Small intestine (tissue), 7 donors: ENCODE measurements around the gene POLR1B. TPM values are rescaled to one million over a fixed set of nuclear protein-coding genes. Genes with fewer than 3 reads are reported as not detected.
"Not testable (repeated sequence)": the region's sequence is repeated elsewhere in the genome, so short reads cannot be mapped to it uniquely, and the experiment has no call there.

ENCODE experiments used
- DNase-seq, 2 donors: peaks; one replicate each; pipeline versions ENCODE4 v3.0.0 to v3.0.0-alpha.2; 2013
- FAIRE-seq: peaks from 2 replicates; lab custom pipeline; 2012; peaks lifted over from hg19 to GRCh38; lab: Jason Lieb, UNC
- H3K27ac ChIP-seq, 3 donors: one replicate each; pipeline ENCODE4 v1.5.1; 2013; ENCODE audit warnings: low read length in 2 of 3, mild to moderate bottlenecking in 2 of 3, control low read depth in 1 of 3, inconsistent platforms in 1 of 3, low read depth in 1 of 3, moderate library complexity in 1 of 3
- H3K27me3 ChIP-seq, 3 donors: one replicate each; pipeline ENCODE4 v1.6.1; 2013; ENCODE audit warnings: low read length in 3 of 3, inconsistent platforms in 1 of 3; ENCODE audit not compliant: control insufficient read depth in 3 of 3, insufficient read depth in 3 of 3
- H3K36me3 ChIP-seq, 3 donors: one replicate each; pipeline ENCODE4 v1.6.1; 2013; ENCODE audit warnings: low read length in 3 of 3, inconsistent platforms in 1 of 3, low read depth in 1 of 3, mild to moderate bottlenecking in 1 of 3, moderate library complexity in 1 of 3; ENCODE audit not compliant: control insufficient read depth in 3 of 3, insufficient read depth in 2 of 3
- H3K4me1 ChIP-seq, 3 donors: one replicate each; pipeline ENCODE4 v1.6.1; 2013; ENCODE audit warnings: low read length in 2 of 3, inconsistent platforms in 1 of 3, low read depth in 1 of 3, mild to moderate bottlenecking in 1 of 3, moderate library complexity in 1 of 3; ENCODE audit not compliant: control insufficient read depth in 3 of 3, insufficient read depth in 2 of 3
- H3K4me3 ChIP-seq, 3 donors: one replicate each; pipeline ENCODE4 v1.5.1; 2013; ENCODE audit warnings: low read length in 3 of 3, control low read depth in 1 of 3, inconsistent platforms in 1 of 3, low read depth in 1 of 3, mild to moderate bottlenecking in 1 of 3, moderate library complexity in 1 of 3
- H3K9me3 ChIP-seq, 2 donors: one replicate each; pipeline ENCODE4 v1.6.1; 2013; ENCODE audit warnings: low read depth in 1 of 2, low read length in 1 of 2; ENCODE audit not compliant: control insufficient read depth in 2 of 2, insufficient read depth in 1 of 2
- WGBS, 3 donors: extraction: QIAGEN DNeasy Blood & Tissue Kit; methylation state at CpG; one replicate each; pipeline ENCODE4 v1.1.7; 2013; 5-methylcytosine and 5-hydroxymethylcytosine counted together
- polyA plus RNA-seq, 4 donors: library from polyadenylated mRNA; stranded (reverse) in 3 of 4; unstranded in 1 of 4; fragments of 200-250 nt in 3 of 4; fragments of 120-200 nt in 1 of 4; gene quantifications; one replicate each; pipeline versions ENCODE4 v1.2.1 to v1.2.3, GENCODE V29; 2013
- donor health status: healthy with polysubstance abuse.
- donor health status: control.
- donor health status: control.
- donor health status: Bipolar disorder and iron deficiency.
- donor health status: healthy.

Gene POLR1B
- polyA plus RNA-seq, 4 donors, result 3.8 to 21.8 (median 6.0) TPM

DNA sequence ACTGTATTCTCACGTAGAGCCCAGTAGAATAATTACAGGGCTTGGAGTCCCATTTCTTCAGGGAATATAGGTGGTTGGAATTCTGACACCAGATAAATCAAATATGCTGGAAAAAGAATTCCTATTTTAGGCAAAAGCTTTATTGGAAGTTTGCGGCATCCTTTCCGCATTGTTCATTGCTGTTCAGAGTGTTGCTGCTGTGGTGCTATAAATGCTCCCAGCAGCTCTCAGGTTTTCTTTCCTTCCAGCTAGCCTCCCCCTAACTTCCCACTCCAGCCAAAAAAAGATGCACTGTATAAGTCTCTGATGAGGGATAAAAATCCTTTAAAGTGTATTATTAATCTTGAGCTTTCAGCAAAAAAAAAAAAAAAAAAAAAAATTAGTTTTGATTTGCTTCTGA is 25.5 kb upstream of the POLR1B start:
- Histone ChIP-seq H3K9me3 (no peaks in the 10 kb centered on the region), H3K27ac (no peak overlapping the region), H3K4me1 (no peaks in the 10 kb centered on the region), H3K36me3 (peaks cover 0 to 20% (median 0%) of the 10 kb centered on the region in 3 donors), H3K27me3 (no peaks in the 10 kb centered on the region), H3K4me3 (no peak overlapping the region)
- no peak for DNase-seq
- 95 to 99% (median 97%) methylated on average over 3 of the region's 3 CpGs for whole genome bisulfite sequencing, 3 donors
- no peak for FAIRE-seq

DNA sequence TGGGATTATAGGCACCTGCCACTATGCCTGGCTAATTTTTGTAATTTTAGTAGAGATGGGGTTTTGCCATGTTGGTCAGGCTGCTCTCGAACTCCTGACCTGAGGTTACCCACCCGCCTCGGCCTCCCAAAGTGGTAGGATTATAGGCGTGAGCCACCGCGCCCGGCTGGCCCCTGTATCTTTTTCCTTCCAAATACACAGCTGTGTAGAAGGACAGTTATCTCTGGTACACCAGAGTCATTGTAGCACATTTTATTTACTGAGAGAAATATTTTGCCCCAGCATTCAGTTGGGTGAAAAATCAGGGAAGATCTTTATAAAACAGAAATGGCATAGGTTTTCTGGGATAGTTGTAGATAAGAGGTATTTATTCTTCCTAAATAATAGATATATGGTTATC is 23.5 kb upstream of the POLR1B start:
- H3K27ac ChIP-seq, result no peak overlapping the region
- no peak overlapping the region for H3K4me3 ChIP-seq
- DNase-seq, result no peak
- peaks cover 0 to 33% (median 0%) of the 10 kb centered on the region in 3 donors for H3K36me3 ChIP-seq
- no peaks in the 10 kb centered on the region for H3K9me3 ChIP-seq
- H3K27me3 ChIP-seq, result no peaks in the 10 kb centered on the region
- FAIRE-seq, result no peak
- 86 to 93% (median 91%) methylated on average over 7 of the region's 7 CpGs for WGBS, 3 donors
- no peaks in the 10 kb centered on the region for H3K4me1 ChIP-seq

DNA sequence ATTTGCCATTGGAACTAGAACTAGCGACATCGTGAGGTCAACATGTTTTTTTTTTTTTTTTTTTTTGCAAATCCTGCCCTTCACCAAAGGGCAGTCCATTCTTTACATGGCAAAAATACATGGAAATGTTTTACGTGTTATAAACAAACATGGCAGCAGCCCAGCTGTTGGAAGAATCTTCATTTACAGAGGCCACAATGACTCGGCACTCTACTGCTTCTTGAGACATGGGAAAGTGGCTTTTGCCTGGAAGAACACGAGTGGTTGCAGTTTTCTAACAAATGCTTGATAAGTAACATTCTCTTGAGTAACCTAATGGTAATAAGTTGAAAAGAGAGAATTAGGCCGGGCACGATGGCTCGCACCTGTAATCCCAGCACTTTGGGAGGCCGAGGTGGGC is 22.8 kb upstream of the POLR1B start:
- WGBS, 3 donors, result 88 to 95% (median 91%) methylated on average over 9 of the region's 9 CpGs
- no peak for FAIRE-seq
- no peak for DNase-seq
- H3K4me3 ChIP-seq, result no peak overlapping the region
- H3K27me3 ChIP-seq, result no peaks in the 10 kb centered on the region
- H3K9me3 ChIP-seq, result no peaks in the 10 kb centered on the region
- H3K4me1 ChIP-seq, result no peaks in the 10 kb centered on the region
- peaks cover 0 to 30% (median 0%) of the 10 kb centered on the region in 3 donors for H3K36me3 ChIP-seq
- no peak overlapping the region for H3K27ac ChIP-seq

DNA sequence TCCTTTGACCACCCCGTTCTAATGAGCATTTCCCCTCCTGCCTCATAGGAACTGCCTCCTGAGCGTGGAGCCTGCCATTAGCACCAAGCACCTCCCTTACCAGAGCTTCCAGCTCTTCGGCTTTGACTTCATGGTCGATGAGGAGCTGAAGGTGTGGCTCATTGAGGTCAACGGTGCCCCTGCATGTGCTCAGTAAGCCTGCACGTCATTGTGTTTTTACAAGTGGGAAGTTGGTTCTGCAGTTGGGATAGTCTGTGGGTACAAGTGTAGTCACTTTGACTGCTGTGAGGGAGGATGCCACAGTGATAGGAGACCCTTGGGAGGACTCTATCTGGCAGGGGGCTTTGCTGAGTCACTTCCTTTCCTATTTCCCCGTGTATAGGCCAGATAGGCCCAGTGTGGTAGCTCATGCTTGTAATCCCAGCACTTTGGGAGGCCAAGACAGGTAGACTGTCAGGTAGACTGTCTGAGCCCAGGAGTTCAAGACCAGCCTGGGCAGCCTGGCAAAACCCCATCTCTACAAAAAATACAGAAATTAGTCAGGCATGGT is 22.0 kb upstream of the POLR1B start:
- WGBS, 3 donors, result 88 to 94% (median 92%) methylated on average over 7 of the region's 7 CpGs
- no peak overlapping the region for H3K27ac ChIP-seq
- H3K36me3 ChIP-seq, result peaks cover 0 to 30% (median 0%) of the 10 kb centered on the region in 3 donors
- no peak for DNase-seq
- no peaks in the 10 kb centered on the region for H3K4me1 ChIP-seq
- no peaks in the 10 kb centered on the region for H3K9me3 ChIP-seq
- H3K27me3 ChIP-seq, result no peaks in the 10 kb centered on the region
- no peak for FAIRE-seq
- no peak overlapping the region for H3K4me3 ChIP-seq

DNA sequence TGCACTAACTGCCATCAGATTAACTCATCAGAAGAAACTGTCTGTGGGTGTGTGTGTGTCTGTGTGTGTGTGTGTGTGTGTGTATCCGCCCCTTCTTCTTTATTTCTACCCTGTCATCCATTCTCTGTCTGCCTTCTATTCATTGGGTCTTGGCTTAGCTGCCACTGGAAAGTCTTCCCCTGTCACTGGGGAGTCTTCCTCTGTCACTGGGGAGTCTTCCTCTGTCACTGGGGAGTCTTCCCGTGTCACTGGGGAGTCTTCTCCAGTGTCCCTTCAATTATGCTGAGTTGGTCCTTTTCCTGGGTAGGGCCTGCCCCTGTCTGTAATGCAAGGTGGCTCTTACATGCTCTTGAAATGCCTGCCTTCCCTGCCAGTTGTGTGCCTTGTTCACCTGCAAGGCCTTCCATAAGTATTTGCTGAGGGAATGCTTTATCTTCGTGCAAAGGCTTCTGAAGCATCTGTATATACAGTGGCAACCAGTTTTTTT is 18.9 kb upstream of the POLR1B start:
- H3K9me3 ChIP-seq, result no peaks in the 10 kb centered on the region
- H3K4me1 ChIP-seq, result no peaks in the 10 kb centered on the region
- peaks cover 0 to 23% (median 0%) of the 10 kb centered on the region in 3 donors for H3K36me3 ChIP-seq
- H3K27ac ChIP-seq, result no peak overlapping the region
- DNase-seq, result no peak
- H3K27me3 ChIP-seq, result no peaks in the 10 kb centered on the region
- no peak for FAIRE-seq
- WGBS, 3 donors, result 89 to 97% (median 95%) methylated on average over 3 of the region's 3 CpGs
- H3K4me3 ChIP-seq, result no peak overlapping the region

DNA sequence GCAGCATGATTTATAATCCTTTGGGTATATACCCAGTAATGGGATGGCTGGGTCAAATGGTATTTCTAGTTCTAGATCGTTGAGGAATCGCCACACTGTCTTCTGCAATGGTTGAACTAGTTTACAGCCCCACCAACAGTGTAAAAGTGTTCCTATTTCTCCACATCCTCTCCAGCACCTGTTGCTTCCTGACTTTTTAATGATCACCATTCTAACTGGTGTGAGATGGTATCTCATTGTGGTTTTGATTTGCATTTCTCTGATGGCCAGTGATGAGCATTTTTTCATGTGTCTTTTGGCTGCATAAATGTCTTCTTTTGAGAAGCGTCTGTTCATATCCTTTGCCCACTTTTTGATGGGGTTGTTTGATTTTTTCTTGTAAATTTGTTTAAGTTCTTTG is 18.0 kb upstream of the POLR1B start:
- H3K4me3 ChIP-seq, FAIRE-seq, H3K4me1 ChIP-seq, H3K27me3 ChIP-seq, H3K9me3 ChIP-seq, DNase-seq, H3K27ac ChIP-seq: not testable (repeated sequence)
- WGBS, 3 donors, result 92 to 100% (median 98%) methylated on average over 2 to 3 of the region's 3 CpGs
- peaks cover 0 to 30% (median 0%) of the 10 kb centered on the region in 3 donors for H3K36me3 ChIP-seq

DNA sequence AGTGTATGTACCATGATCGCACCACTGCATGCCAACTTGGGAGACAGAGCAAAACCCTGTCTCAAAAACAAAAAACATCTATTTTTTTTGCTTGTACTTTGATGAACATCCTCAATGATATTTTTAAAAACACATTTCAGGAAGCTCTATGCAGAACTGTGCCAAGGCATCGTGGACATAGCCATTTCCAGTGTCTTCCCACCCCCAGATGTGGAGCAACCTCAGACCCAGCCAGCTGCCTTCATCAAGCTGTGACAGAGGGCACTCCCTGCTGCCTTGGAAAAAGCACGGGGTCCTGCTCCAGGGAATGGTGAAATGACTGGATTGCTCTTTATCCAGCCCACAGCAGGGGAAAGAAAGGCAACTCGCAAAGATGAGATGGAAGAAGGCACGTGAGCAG is 13.7 kb upstream of the POLR1B start:
- Histone ChIP-seq H3K4me1 (no peaks in the 10 kb centered on the region), H3K27ac (no peak overlapping the region), H3K4me3 (no peak overlapping the region), H3K27me3 (no peaks in the 10 kb centered on the region), H3K36me3 (peaks cover 0 to 10% (median 1%) of the 10 kb centered on the region in 3 donors), H3K9me3 (no peaks in the 10 kb centered on the region)
- FAIRE-seq (no peak), DNase-seq (no peak)
- 93 to 95% (median 94%) methylated on average over 5 of the region's 5 CpGs for WGBS, 3 donors

DNA sequence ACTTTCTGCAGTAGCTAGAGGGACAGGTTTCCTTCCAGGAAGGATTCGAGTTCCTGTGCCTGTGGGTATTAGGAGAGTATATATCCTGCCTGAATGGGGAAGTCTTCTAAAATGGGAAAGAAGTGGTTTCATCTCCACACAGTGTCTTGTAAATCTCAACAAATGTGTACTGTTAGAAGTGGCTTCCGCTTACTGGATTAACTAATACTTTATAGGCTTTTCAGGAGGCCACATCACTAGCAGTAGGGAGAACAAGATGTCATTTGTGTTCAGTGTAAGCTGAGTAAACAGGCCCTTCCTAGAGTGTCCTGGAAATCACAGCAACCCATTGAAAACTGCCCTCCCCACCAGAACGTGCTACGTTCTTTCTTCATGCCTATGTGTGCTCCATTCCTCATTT is 12.5 kb upstream of the POLR1B start:
- no peaks in the 10 kb centered on the region for H3K27me3 ChIP-seq
- H3K4me3 ChIP-seq, result no peak overlapping the region
- DNase-seq, result no peak
- H3K9me3 ChIP-seq, result no peaks in the 10 kb centered on the region
- no peak for FAIRE-seq
- 77 to 88% (median 85%) methylated on average over 4 of the region's 4 CpGs for WGBS, 3 donors
- no peak overlapping the region for H3K27ac ChIP-seq
- no peaks in the 10 kb centered on the region for H3K4me1 ChIP-seq
- H3K36me3 ChIP-seq, result peaks cover 0 to 10% (median 1%) of the 10 kb centered on the region in 3 donors

DNA sequence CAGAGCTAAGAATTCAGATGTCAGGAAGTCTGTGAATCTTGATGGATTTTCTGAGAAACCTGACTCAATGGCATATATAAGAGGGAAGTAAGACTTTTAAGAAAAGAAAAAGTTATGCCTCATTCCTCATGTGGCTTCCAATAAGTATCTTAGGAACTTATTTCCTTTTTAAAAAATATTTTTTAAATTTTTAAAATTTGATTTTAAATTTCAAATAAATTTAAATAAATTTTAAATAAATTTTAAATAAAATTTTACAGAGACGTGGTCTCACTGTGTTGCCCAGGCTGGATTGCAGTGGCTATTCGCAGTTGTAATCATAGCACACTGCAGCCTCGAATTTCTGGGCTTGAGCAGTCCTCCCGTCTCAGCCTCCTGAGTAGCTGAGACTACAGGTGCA is 11.5 kb upstream of the POLR1B start:
- no peak overlapping the region for H3K4me3 ChIP-seq
- H3K9me3 ChIP-seq, result no peaks in the 10 kb centered on the region
- H3K4me1 ChIP-seq, result no peaks in the 10 kb centered on the region
- FAIRE-seq (no peak), DNase-seq (no peak)
- no peak overlapping the region for H3K27ac ChIP-seq
- no peaks in the 10 kb centered on the region for H3K27me3 ChIP-seq
- 97 to 99% (median 97%) methylated on average over 4 of the region's 4 CpGs for WGBS, 3 donors
- peaks cover 0 to 10% (median 1%) of the 10 kb centered on the region in 3 donors for H3K36me3 ChIP-seq
